Stimulated activated effector memory CD8-positive, alpha-beta T cell treated with anti-CD3 and anti-CD28 coated beads, Interleukin-12 subunit alpha, Interleukin-12 subunit beta, amount 100 ng/mL, for 72 hours (primary cell): ENCODE measurements around the gene RAPGEF2.
"Not testable (repeated sequence)": the region's sequence is repeated elsewhere in the genome, so short reads cannot be mapped to it uniquely, and the experiment has no call there.

Experiments used
- ATAC-seq: fragments of 150-1000 bp; cut with Tn5 transposase; 2 replicates; pipeline ENCODE4 v1.10.0; 2021
- DNase-seq, 2 donors: peaks; one replicate each; pipeline ENCODE4 v3.0.0; 2021 to 2022; ENCODE audit warnings: low spot score in 2 of 2
- H3K27ac Mint-ChIP-seq: one replicate; pipeline ENCODE4 v1.8.0; 2022; ENCODE audit warnings: mild to moderate bottlenecking, mixed read lengths
- H3K36me3 Mint-ChIP-seq: one replicate; pipeline ENCODE4 v1.8.0; 2022; ENCODE audit warnings: mild to moderate bottlenecking, mixed read lengths
- H3K4me1 Mint-ChIP-seq: one replicate; pipeline ENCODE4 v1.8.0; 2022; ENCODE audit warnings: mixed read lengths
- H3K4me3 Mint-ChIP-seq: one replicate; pipeline ENCODE4 v1.8.0; 2022; ENCODE audit warnings: mild to moderate bottlenecking, mixed read lengths
- H3K9me3 Mint-ChIP-seq: one replicate; pipeline ENCODE4 v1.8.0; 2022; ENCODE audit warnings: mixed read lengths

The RAPGEF2 gene

GRCh38 chr4:159159611-159160010 lies 56.7 kb downstream of the RAPGEF2 start:
- peaks cover 6% of the 10 kb centered on the region for H3K4me1 Mint-ChIP-seq
- no peaks in the 10 kb centered on the region for H3K9me3 Mint-ChIP-seq
- no peak overlapping the region for H3K27ac Mint-ChIP-seq
- H3K36me3 Mint-ChIP-seq, result no peaks in the 10 kb centered on the region
- no peak for ATAC-seq
- H3K4me3 Mint-ChIP-seq, result no peak overlapping the region
- no peak for DNase-seq

- Mint-ChIP-seq H3K27ac (no peak overlapping the region), H3K9me3 (no peaks in the 10 kb centered on the region), H3K4me1 (peaks cover 6% of the 10 kb centered on the region), H3K4me3 (no peak overlapping the region), H3K36me3 (no peaks in the 10 kb centered on the region)
- DNase-seq (no peak), ATAC-seq (no peak)
These were observed 57.4 kb downstream of the RAPGEF2 start for GRCh38 chr4:159160242-159160641.

DNA sequence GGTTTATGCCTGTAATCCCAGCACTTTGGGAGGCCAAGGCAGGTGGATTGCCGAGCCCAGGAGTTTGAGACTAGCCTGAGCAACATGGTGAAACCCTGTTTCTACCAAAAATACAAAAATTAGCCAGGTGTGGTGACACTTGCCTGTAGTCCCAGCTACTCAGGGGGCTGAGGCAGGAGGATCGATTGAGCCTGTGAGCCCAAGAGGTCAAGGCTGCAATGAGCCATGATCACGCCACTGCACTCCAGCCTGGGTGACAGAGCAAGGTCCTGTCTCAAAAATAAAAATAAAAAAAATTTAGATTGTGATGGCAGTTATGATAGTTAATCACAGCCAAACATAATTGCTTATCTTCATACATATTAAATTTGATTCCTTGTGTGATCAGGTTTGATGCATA lies 58.6 kb downstream of the RAPGEF2 start:
- not testable (repeated sequence) for H3K4me3 Mint-ChIP-seq, H3K36me3 Mint-ChIP-seq, ATAC-seq, DNase-seq, H3K9me3 Mint-ChIP-seq, H3K27ac Mint-ChIP-seq
- peaks cover 13% of the 10 kb centered on the region for H3K4me1 Mint-ChIP-seq

GRCh38 chr4:159162576-159162975 lies 59.7 kb downstream of the RAPGEF2 start:
- ATAC-seq (no peak), DNase-seq (no peak)
- Mint-ChIP-seq H3K36me3 (no peaks in the 10 kb centered on the region), H3K9me3 (no peaks in the 10 kb centered on the region), H3K4me1 (peaks cover 21% of the 10 kb centered on the region), H3K27ac (no peak overlapping the region), H3K4me3 (no peak overlapping the region)

GRCh38 chr4:159163521-159163920 lies 60.6 kb downstream of the RAPGEF2 start:
- H3K4me1 Mint-ChIP-seq, result peaks cover 21% of the 10 kb centered on the region
- H3K36me3 Mint-ChIP-seq, result no peaks in the 10 kb centered on the region
- H3K9me3 Mint-ChIP-seq, result no peaks in the 10 kb centered on the region
- DNase-seq (no peak), ATAC-seq (no peak)
- H3K4me3 Mint-ChIP-seq, result no peak overlapping the region
- no peak overlapping the region for H3K27ac Mint-ChIP-seq

GRCh38 chr4:159169404-159170302 lies 66.8 kb downstream of the RAPGEF2 start:
- H3K36me3 Mint-ChIP-seq, result no peaks in the 10 kb centered on the region
- no peak overlapping the region for H3K4me3 Mint-ChIP-seq
- DNase-seq, result no peak
- no peak overlapping the region for H3K27ac Mint-ChIP-seq
- no peaks in the 10 kb centered on the region for H3K9me3 Mint-ChIP-seq
- peaks cover 45% of the 10 kb centered on the region for H3K4me1 Mint-ChIP-seq
- ATAC-seq, result no peak

DNA sequence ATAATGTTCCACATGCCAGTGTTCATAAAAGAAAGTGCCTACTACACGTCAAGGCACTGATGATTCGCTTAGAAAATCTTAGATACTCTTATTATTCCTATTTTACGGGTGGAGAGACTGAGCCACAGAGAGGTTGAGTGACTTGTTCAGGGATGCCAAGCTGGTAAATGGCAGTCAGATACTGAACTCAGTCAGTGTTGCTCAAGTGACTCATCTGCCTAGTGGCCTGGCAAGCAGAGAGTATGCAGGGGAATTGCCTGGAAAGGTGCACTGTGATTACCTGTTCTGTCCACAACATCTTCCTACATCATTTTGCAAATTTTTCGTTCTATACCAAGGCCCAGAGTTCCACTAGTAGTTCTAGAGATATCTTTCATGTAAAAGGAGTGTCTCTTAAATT lies 68.4 kb downstream of the RAPGEF2 start:
- Mint-ChIP-seq H3K27ac (no peak overlapping the region), H3K4me3 (no peak overlapping the region), H3K4me1 (peaks cover 51% of the 10 kb centered on the region), H3K9me3 (no peaks in the 10 kb centered on the region), H3K36me3 (no peaks in the 10 kb centered on the region)
- no peak for DNase-seq
- ATAC-seq, result peak; percentile 92

DNA sequence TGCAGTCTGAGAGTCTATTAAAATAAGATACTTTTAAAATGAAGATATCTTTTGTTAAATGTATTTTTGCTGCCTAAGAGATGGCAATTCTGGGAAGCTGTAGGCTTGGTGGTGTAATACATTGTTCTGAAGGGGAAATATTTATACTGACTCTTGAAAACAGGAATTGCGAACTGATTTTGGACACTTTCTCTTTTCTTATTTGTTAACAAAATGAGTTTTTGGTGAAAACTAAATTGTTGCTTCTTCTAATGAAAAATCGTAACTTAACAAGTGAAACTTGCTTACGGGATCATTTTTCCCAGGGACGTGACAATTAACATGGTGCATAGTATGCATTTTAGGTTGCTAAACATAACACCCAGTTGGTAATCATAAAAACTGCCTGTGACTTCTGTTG lies 71.0 kb downstream of the RAPGEF2 start:
- H3K4me1 Mint-ChIP-seq, result peaks cover 54% of the 10 kb centered on the region
- H3K4me3 Mint-ChIP-seq, result no peak overlapping the region
- H3K36me3 Mint-ChIP-seq, result no peaks in the 10 kb centered on the region
- ATAC-seq (no peak), DNase-seq (no peak)
- H3K27ac Mint-ChIP-seq, result no peak overlapping the region
- H3K9me3 Mint-ChIP-seq, result no peaks in the 10 kb centered on the region

- Mint-ChIP-seq H3K4me3 (no peak overlapping the region), H3K9me3 (no peaks in the 10 kb centered on the region), H3K27ac (no peak overlapping the region), H3K36me3 (no peaks in the 10 kb centered on the region), H3K4me1 (peaks cover 61% of the 10 kb centered on the region)
- DNase-seq (no peak), ATAC-seq (no peak)
These were observed 71.8 kb downstream of the RAPGEF2 start for GRCh38 chr4:159174645-159175084.

GRCh38 chr4:159175085-159175988 lies 72.5 kb downstream of the RAPGEF2 start:
- no peak overlapping the region for H3K4me3 Mint-ChIP-seq

DNA sequence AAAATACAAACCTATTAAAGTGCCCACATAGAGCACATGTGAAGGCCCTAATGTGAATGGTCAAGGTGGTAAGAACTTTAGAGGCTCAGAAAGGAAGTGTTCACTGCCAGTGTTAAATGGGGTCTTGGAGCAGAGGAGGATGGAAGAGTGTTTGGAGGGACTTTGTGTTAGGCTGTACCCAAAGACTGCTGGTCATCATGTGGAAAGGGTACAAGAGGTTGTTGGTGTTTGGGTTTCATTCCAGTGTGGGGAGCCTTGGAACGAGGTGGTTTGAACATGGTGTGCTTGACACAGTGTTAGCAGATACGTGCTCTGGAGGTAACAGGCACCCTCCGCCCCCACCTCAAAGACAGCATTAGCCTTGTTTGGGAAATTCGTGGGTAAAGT lies 73.1 kb downstream of the RAPGEF2 start:
- H3K27ac Mint-ChIP-seq, result no peak overlapping the region
- H3K4me3 Mint-ChIP-seq, result no peak overlapping the region

More at GRCh38 chr4:159175085-159175988, 72.5 kb downstream of the RAPGEF2 start:
- Mint-ChIP-seq H3K36me3 (no peaks in the 10 kb centered on the region), H3K27ac (no peak overlapping the region), H3K9me3 (no peaks in the 10 kb centered on the region), H3K4me1 (peaks cover 61% of the 10 kb centered on the region)
- DNase-seq (peak; percentile 29 to 68), ATAC-seq (peak; percentile 85)

DNA sequence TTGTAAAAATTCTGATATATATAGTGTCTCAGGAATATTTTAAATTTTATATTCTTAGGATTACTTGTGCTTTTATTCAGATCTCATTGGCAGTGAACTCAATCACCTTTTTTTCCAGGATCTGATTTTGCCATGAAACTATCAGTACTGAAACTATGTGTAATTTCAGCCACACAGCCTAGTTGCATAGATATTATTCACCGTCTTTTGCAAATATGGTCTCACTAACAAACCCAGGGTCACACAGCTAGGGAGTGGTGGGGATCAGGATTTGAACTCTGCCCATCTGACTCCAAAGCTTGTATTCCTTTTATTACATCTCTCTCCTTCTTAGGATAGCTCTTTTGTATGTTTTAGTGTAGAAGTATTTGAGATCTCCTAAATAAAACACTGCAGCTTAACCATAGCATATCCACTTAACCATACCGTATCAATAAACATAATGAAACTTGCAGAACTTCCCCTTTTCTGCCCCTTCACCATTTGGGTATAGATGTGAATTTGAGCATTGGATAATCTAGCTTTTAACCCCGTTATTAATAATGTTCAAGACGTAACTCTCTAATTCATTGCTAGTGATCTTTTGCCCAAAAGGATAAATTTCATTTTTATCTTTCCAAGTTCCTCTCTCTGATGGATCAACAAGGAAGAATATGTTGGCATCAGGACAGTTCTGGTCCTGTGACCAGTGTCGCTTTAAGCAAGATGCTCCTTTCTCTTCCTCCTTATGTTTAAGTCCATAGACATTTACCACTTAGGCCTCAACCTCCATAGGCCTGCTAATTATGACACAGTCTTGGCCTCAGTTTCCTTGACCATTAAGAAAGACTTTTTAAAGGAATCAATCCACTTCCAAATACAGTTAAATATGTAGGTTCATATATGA lies 74.6 kb downstream of the RAPGEF2 start:
- H3K27ac Mint-ChIP-seq, result no peak overlapping the region
- DNase-seq (no peak), ATAC-seq (peak; percentile 76)
- no peaks in the 10 kb centered on the region for H3K9me3 Mint-ChIP-seq
- H3K36me3 Mint-ChIP-seq, result no peaks in the 10 kb centered on the region
- H3K4me1 Mint-ChIP-seq, result peaks cover 45% of the 10 kb centered on the region
- H3K4me3 Mint-ChIP-seq, result no peak overlapping the region

More for the DNA sequence above, 73.1 kb downstream of the RAPGEF2 start:
- H3K9me3 Mint-ChIP-seq, result no peaks in the 10 kb centered on the region
- no peak for DNase-seq
- no peak for ATAC-seq
- peaks cover 57% of the 10 kb centered on the region for H3K4me1 Mint-ChIP-seq
- H3K36me3 Mint-ChIP-seq, result no peaks in the 10 kb centered on the region

- DNase-seq (no peak), ATAC-seq (no peak)
- H3K4me3 Mint-ChIP-seq, result no peak overlapping the region
- no peak overlapping the region for H3K27ac Mint-ChIP-seq
- peaks cover 40% of the 10 kb centered on the region for H3K4me1 Mint-ChIP-seq
- no peaks in the 10 kb centered on the region for H3K9me3 Mint-ChIP-seq
- H3K36me3 Mint-ChIP-seq, result no peaks in the 10 kb centered on the region
These were observed 75.3 kb downstream of the RAPGEF2 start for GRCh38 chr4:159178151-159178546.

DNA sequence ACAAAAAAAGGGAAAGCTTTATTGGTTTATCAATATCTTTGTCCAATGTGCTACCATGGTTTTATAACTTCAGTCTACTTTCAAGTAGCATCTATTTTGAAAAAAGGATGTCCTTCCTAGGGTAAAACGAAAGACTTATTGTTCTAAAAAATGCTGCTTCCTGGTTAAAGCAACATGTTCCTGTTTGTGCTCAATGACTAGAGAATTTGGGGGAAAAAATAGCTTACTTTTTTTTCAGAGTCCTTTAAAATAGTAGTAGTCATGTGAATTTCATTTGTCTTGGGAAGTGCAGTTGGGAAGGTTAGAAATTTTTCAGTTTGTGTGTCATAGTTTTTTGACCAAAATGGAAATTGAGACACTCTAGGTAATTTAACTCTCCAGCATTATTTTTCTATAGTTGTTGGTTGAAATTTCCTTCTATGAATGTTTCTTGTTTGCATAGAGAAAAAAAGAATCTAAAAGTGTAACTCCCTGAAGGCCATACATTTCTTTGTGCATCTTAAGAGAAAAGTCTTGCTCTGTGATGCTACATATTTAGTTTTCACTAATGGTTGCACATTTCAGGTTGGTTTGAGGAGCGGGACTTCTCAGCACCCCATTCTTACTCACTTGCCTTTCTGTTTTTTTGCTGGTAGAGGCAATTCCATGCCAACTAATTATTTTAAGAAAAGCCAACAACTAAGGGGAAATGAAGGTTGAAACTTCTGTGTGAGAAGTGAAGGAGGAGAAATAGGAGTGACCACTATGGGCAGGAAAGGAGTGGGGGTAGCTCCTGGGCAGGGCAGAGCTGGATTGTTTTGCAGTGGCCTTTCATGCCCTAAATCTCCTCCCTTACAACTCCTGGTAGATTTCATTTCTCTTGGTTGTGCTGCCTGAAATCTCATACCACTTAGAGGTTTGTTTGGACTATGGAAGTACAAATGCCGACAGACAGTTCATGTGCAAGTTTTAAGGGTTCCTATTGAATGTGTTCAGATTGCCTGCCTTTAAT lies 76.4 kb downstream of the RAPGEF2 start:
- ATAC-seq (no peak), DNase-seq (no peak)
- Mint-ChIP-seq H3K4me1 (peaks cover 40% of the 10 kb centered on the region), H3K4me3 (no peak overlapping the region), H3K36me3 (no peaks in the 10 kb centered on the region), H3K27ac (no peak overlapping the region), H3K9me3 (no peaks in the 10 kb centered on the region)
